Omental fat pad (tissue), 4 donors: ENCODE measurements around the gene PGAP1. TPM values are rescaled to one million over a fixed set of nuclear protein-coding genes. Genes with fewer than 3 reads are reported as not detected.

ENCODE experiments used
- ATAC-seq: fragments of 150-250 bp; one replicate; pipeline ENCODE4 v1.9.1; 2016; ENCODE audit warnings: mild to moderate bottlenecking, moderate library complexity; ENCODE audit not compliant: low FRiP score
- DNase-seq: peaks from one replicate; pipeline ENCODE4 v3.0.0-alpha.2; 2019; ENCODE audit warnings: low spot score
- total RNA-seq, 4 donors: library from RNA; depleted of rRNA; stranded (reverse); fragments of >200 nt; gene quantifications; one replicate each; pipeline ENCODE4 v1.1.0, GENCODE V29; 2016
- TF ChIP-seq, protein P1 (sequence below), 3 donors: fragments of 450-650 bp; IDR thresholded peaks; one replicate each; pipeline ENCODE4 v1.5.1; 2016 to 2017; ENCODE audit warnings: antibody characterized with exemption in 3 of 3, mild to moderate bottlenecking in 3 of 3, moderate library complexity in 2 of 3

The PGAP1 gene
- total RNA-seq, 4 donors from 2014 or later, result 7.9 to 87.5 (median 10.8) TPM

DNA sequence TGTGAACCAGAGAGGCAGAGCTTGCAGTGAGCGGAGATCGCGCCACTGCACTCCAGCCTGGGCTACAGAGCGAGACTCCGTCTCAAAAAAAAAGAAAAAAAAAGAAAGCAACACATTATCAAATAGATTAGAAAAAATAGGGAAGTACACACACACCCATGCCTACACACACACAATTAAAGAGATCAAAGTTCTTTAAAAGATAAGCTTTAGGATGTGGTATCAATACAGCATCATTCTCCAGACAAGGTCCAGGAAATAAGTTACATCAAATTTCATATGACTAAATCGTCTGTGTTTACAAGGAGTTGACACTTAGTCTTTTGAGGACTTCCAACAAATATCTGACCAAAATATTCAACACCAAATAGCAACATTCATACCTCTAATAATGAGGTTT, 25.7 kb downstream of the PGAP1 start:
- ATAC-seq, result no peak
- no peak for DNase-seq
- TF ChIP-seq, protein P1, sequence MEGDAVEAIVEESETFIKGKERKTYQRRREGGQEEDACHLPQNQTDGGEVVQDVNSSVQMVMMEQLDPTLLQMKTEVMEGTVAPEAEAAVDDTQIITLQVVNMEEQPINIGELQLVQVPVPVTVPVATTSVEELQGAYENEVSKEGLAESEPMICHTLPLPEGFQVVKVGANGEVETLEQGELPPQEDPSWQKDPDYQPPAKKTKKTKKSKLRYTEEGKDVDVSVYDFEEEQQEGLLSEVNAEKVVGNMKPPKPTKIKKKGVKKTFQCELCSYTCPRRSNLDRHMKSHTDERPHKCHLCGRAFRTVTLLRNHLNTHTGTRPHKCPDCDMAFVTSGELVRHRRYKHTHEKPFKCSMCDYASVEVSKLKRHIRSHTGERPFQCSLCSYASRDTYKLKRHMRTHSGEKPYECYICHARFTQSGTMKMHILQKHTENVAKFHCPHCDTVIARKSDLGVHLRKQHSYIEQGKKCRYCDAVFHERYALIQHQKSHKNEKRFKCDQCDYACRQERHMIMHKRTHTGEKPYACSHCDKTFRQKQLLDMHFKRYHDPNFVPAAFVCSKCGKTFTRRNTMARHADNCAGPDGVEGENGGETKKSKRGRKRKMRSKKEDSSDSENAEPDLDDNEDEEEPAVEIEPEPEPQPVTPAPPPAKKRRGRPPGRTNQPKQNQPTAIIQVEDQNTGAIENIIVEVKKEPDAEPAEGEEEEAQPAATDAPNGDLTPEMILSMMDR (IDR thresholded peaks at IDR 0.05), result no peak

DNA sequence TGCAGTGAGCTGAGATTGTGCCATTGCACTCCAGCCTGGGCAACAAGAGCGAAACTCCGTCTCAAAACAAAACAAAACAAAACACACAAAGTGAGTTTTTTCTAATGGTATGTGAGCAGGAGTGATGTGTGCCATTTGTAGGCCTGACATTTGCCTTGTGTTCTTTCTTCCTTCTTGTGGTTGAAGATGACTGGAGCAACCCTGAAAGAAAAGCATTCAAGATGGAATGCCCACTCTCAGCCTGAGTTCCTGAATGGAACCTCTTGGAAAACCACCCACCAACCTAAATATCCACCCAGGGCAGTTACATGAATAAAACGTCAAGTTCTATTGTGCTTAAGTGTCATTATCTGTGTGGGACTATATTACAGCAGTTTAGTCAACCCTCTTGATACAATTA, 26.5 kb downstream of the PGAP1 start:
- TF ChIP-seq, protein P1 (IDR thresholded peaks at IDR 0.05), result no peak
- ATAC-seq (no peak), DNase-seq (no peak)

DNA sequence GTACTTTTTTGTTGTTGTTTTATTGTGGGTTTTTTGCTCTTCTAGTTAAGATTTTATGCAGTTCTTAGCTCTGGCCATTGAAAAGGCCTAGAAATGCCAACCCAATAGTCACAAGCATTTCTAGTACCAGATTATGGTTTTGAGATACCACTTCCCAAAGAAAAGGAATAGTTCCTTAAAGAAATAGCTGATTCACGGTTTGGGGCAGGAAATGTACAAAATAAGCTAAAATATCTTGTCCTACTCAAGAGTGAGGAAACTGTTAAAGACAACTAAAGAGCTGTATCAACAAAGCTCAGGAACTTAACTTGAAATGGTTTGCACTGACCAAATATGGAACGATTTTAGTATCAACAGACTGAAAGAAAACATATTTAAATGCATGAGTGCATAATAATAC, 35.4 kb downstream of the PGAP1 start:
- ATAC-seq, result no peak
- TF ChIP-seq, protein P1 (IDR thresholded peaks at IDR 0.05), result no peak
- no peak for DNase-seq

DNA sequence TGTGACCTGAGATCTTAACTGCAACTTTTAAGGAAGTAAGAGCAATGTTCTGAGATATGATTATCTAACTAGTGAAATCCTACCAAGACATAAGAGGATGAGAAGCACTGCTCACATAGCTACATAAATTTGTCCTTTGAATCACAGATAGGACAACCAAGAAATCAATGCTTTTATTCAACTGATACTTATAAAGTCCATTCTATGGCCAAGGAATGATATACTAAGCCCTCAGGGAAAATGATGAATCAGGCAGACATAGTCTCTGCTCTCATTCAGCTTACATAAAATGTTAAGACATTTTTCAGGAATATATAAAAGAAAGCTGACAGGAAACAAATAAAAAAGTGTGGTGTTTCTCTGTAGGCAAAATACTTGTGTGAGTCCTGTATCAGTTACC, 39.1 kb downstream of the PGAP1 start:
- ATAC-seq, result no peak

DNA sequence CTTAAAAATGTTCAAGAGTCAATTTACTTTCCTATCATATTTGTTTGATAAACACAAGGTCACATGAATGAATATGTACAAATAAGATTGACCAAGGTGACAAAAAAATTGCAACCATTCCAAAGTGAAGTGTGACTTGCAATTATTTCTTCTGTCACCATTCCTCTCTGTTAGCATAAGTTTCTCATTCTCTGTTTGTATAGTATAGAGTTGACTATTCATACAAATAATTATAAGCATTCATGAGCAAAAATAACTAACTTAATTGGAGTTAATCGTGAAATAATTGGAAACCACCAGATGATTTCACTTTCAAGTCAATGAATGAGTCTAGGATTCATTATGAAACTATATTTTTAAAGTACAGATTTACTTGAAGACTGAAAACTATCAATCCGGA, 42.1 kb downstream of the PGAP1 start:
- DNase-seq (no peak), ATAC-seq (no peak)
- TF ChIP-seq, protein P1 (IDR thresholded peaks at IDR 0.05), result no peak

More for the DNA sequence above, 39.1 kb downstream of the PGAP1 start:
- TF ChIP-seq, protein P1 (IDR thresholded peaks at IDR 0.05), result no peak
- DNase-seq, result no peak

DNA sequence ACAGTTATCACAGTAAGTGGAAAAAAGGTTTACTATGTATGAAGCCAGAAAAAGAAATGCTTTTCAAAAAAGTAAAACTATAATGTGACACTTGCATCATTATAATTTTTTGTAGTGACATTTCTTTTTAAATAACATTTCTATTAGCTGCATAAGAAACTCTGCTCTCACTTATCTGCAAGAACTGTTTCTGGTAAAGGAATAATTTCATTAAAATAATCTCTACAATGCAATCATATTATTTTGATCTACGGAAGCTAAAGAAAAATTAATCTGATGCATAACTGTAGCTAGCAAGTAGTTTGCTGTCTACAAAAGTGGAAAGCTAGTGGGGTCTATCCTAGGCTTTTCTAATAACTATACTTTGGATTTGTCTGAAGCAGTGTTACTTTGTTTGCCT, 50.1 kb downstream of the PGAP1 start:
- no peak for DNase-seq
- ATAC-seq, result no peak
- TF ChIP-seq, protein P1 (IDR thresholded peaks at IDR 0.05), result no peak

DNA sequence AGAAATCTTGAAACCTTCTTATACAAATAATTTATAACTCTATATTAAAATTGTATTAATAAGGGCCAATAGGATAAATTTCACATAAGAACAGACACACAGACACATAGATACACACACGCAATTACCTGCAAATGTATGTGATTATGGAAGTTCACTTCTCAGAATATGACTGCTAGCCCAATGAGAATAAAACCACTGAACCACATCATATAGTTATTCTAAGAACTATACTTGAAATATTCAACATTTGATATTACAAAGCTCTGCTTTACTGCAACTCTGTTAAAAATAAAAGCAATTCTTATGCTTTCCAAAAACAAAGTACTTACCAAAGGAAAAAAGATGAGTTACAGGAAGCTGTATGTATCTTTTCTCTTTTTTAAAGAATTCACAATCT, 51.1 kb downstream of the PGAP1 start:
- DNase-seq (no peak), ATAC-seq (no peak)
- TF ChIP-seq, protein P1 (IDR thresholded peaks at IDR 0.05), result no peak
